ENCODE data around the gene PRTFDC1. TPM values are rescaled to one million over a fixed set of nuclear protein-coding genes. Genes with fewer than 3 reads are reported as not detected.

Gene PRTFDC1
- total RNA-seq, 1 experiment from 2014 or later: 15.8 TPM

DNA sequence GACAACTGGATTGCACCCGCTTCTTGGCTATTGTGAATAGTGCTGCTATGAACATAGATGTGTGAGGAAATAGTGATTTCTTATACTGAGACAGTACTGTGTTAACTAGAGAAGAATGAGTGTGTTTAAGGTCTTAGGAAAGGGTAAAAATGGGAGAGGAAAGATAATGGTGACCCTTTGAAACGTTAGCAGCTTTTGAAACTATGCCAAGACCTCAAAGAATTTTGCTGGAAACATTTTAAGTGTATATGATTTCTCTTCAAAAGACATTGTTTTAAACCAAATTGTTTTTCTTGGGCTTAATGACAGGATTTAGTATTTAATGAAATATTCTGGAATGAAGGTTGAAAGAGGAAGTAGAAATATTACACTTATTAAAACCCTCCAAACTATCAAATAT is 127.9 kb downstream of the PRTFDC1 start:
- no peak for DNase-seq
- H3F3A ChIP-seq (ENCODE audit: insufficient read depth, low read depth): peaks cover 10% of the 10 kb centered on the region; the same call in 1 of the 2 replicates
- no peaks in the 10 kb centered on the region for H3K36me3 ChIP-seq (ENCODE audit: low read depth)
- CTCF ChIA-PET: no interaction called here
- intact Hi-C loops (cut with micrococcal nuclease; ENCODE audit: unreplicated experiment): loop anchor here (5.0 kb wide), 2 partner anchors 128 to 238 kb away; partner anchors contain the start of gene PRTFDC1
- no peak overlapping the region for H2AFZ ChIP-seq
- H3K27me3 ChIP-seq (ENCODE audit: insufficient read depth, low read depth): no peaks in the 10 kb centered on the region
- POLR2A ChIA-PET (ENCODE audit: unreplicated experiment): interaction anchor here (0.6 kb wide), 1 partner anchor 1403 kb away, joined by 5 read pairs; no protein-coding TSS in a partner anchor
- no peak overlapping the region for H3K4me3 ChIP-seq
- H3K9me2 ChIP-seq (ENCODE audit: insufficient read depth): no peaks in the 10 kb centered on the region
- no peak overlapping the region for H3K27ac ChIP-seq
- no peaks in the 10 kb centered on the region for H4K20me1 ChIP-seq (ENCODE audit: insufficient read depth)
- H3K9me3 ChIP-seq (ENCODE audit: insufficient read depth, low read depth): no peaks in the 10 kb centered on the region
- H3K79me2 ChIP-seq (ENCODE audit: low read depth): no peaks in the 10 kb centered on the region
- BruUV-seq (replicated peaks): no TSS peak
- H3K4me2 ChIP-seq: no peak overlapping the region
- peaks cover 40% of the 10 kb centered on the region for H3K4me1 ChIP-seq (replicated peaks; ENCODE audit: insufficient read depth)
- TF ChIP-seq, protein P1, sequence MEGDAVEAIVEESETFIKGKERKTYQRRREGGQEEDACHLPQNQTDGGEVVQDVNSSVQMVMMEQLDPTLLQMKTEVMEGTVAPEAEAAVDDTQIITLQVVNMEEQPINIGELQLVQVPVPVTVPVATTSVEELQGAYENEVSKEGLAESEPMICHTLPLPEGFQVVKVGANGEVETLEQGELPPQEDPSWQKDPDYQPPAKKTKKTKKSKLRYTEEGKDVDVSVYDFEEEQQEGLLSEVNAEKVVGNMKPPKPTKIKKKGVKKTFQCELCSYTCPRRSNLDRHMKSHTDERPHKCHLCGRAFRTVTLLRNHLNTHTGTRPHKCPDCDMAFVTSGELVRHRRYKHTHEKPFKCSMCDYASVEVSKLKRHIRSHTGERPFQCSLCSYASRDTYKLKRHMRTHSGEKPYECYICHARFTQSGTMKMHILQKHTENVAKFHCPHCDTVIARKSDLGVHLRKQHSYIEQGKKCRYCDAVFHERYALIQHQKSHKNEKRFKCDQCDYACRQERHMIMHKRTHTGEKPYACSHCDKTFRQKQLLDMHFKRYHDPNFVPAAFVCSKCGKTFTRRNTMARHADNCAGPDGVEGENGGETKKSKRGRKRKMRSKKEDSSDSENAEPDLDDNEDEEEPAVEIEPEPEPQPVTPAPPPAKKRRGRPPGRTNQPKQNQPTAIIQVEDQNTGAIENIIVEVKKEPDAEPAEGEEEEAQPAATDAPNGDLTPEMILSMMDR (conservative IDR thresholded peaks at IDR 0.05): no peak
- TF ChIP-seq EZH2 (IDR thresholded peaks at IDR 0.05; ENCODE audit: low read depth): no peak

DNA sequence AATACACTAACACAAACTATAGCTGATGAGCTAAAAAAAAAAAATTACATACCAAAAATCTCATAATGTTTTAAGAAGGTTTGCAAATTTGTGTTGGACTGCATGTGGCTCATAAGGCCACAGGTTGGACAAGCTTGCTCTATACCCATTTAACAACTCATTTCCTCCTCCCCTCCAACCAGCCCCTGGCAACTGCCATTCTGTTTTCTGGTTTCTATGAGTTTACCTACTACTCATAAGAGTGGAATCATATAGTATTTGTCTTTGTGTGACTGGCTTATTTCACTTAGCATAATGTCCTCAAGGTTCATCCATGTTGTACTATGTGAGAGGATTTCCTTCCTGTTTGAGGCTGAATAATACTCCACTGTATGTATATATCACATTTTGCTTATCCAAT is 128.3 kb downstream of the PRTFDC1 start:
- Histone ChIP-seq H3K4me1 (replicated peaks; ENCODE audit: insufficient read depth) (peaks cover 40% of the 10 kb centered on the region), H3K9me3 (ENCODE audit: insufficient read depth, low read depth) (no peaks in the 10 kb centered on the region), H3K4me2 (no peak overlapping the region), H3K4me3 (no peak overlapping the region), H3K79me2 (ENCODE audit: low read depth) (no peaks in the 10 kb centered on the region), H4K20me1 (ENCODE audit: insufficient read depth) (no peaks in the 10 kb centered on the region), H3K9me2 (ENCODE audit: insufficient read depth) (no peaks in the 10 kb centered on the region), H2AFZ (no peak overlapping the region), H3F3A (ENCODE audit: insufficient read depth, low read depth) (peaks cover 10% of the 10 kb centered on the region; the same call in 1 of the 2 replicates), H3K27me3 (ENCODE audit: insufficient read depth, low read depth) (no peaks in the 10 kb centered on the region), H3K27ac (no peak overlapping the region), H3K36me3 (ENCODE audit: low read depth) (no peaks in the 10 kb centered on the region)
- ChIA-PET CTCF (interaction anchor here (0.6 kb wide), 1 partner anchor 156 kb away, joined by 5 read pairs; no protein-coding TSS in a partner anchor), POLR2A (ENCODE audit: unreplicated experiment) (interaction anchor here (0.6 kb wide), 1 partner anchor 1402 kb away, joined by 5 read pairs; no protein-coding TSS in a partner anchor)
- TF ChIP-seq, protein P1 (conservative IDR thresholded peaks at IDR 0.05): no peak
- no peak for TF ChIP-seq EZH2 (IDR thresholded peaks at IDR 0.05; ENCODE audit: low read depth)
- DNase-seq: peak in 1 of 2 experiments; percentile 47
- BruUV-seq (replicated peaks): no TSS peak
- intact Hi-C loops (cut with micrococcal nuclease; ENCODE audit: unreplicated experiment): loop anchor here (5.0 kb wide), 2 partner anchors 128 to 238 kb away; partner anchors contain the start of gene PRTFDC1

DNA sequence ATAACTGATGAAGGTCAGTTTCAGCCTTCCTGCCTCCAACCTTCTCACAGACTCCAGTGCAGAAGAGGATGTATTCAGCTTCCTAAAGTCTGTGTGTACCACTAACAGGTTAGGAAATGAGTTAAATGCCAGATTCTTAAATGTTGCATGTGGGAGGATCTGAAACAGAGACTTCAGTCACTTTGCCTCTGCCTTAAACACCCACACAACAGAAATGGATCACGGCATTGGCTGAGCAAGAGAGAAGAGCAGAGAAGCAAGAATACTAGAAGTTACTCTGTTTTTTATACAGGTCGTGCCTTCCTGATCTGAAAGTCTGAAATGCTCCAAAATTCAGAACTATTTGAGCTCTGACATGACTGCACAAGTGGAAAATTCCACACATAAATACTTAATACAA is 129.8 kb downstream of the PRTFDC1 start:
- intact Hi-C loops (cut with micrococcal nuclease; ENCODE audit: unreplicated experiment): loop anchor here (5.0 kb wide), 2 partner anchors 130 to 240 kb away; partner anchors contain the start of gene PRTFDC1
- no peaks in the 10 kb centered on the region for H3K36me3 ChIP-seq (ENCODE audit: low read depth)
- no peaks in the 10 kb centered on the region for H3K9me2 ChIP-seq (ENCODE audit: insufficient read depth)
- H3K4me3 ChIP-seq: no peak overlapping the region
- H3K4me1 ChIP-seq (replicated peaks; ENCODE audit: insufficient read depth): peaks cover 40% of the 10 kb centered on the region
- no peak for DNase-seq
- POLR2A ChIA-PET (ENCODE audit: unreplicated experiment): interaction anchor here (0.6 kb wide), 1 partner anchor 127 kb away, joined by 7 read pairs; no protein-coding TSS in a partner anchor
- H3K27me3 ChIP-seq (ENCODE audit: insufficient read depth, low read depth): no peaks in the 10 kb centered on the region
- TF ChIP-seq, protein P1 (conservative IDR thresholded peaks at IDR 0.05): no peak
- no peak for TF ChIP-seq EZH2 (IDR thresholded peaks at IDR 0.05; ENCODE audit: low read depth)
- H3K27ac ChIP-seq: no peak overlapping the region
- H3K79me2 ChIP-seq (ENCODE audit: low read depth): no peaks in the 10 kb centered on the region
- peaks cover 10% of the 10 kb centered on the region; the same call in 1 of the 2 replicates for H3F3A ChIP-seq (ENCODE audit: insufficient read depth, low read depth)
- H2AFZ ChIP-seq: no peak overlapping the region
- H4K20me1 ChIP-seq (ENCODE audit: insufficient read depth): no peaks in the 10 kb centered on the region
- no TSS peak for BruUV-seq (replicated peaks)
- no peak overlapping the region for H3K4me2 ChIP-seq
- H3K9me3 ChIP-seq (ENCODE audit: insufficient read depth, low read depth): no peaks in the 10 kb centered on the region
- CTCF ChIA-PET: interaction anchor here (0.6 kb wide), 1 partner anchor 156 kb away, joined by 6 read pairs; no protein-coding TSS in a partner anchor
